Suprapubic skin (tissue), 4 donors: ENCODE measurements around the gene ADGRD1.

Experiments
- EP300 ChIP-seq: sonication (generic); formaldehyde crosslinking; IDR thresholded peaks from one replicate; pipeline ENCODE4 v1.6.1; 2017; ENCODE audit warnings: antibody characterized with exemption
- POLR2A ChIP-seq, 2 donors: fragments of 450-650 bp; IDR thresholded peaks; one replicate each; pipeline ENCODE4 v1.6.1; 2017; ENCODE audit warnings: antibody characterized with exemption in 2 of 2, mild to moderate bottlenecking in 2 of 2, moderate library complexity in 2 of 2
- POLR2AphosphoS5 ChIP-seq, 3 donors: sonication (generic); formaldehyde crosslinking; IDR thresholded peaks; one replicate each; pipeline ENCODE4 v1.6.1; 2017; ENCODE audit warnings: antibody characterized with exemption in 3 of 3
- TF ChIP-seq, protein P1 (sequence below), 2 donors: fragments of 200-600 bp in 1 of 2; fragments of 450-650 bp in 1 of 2; sonication (generic) in 1 of 2; IDR thresholded peaks; one replicate each; pipeline ENCODE4 v1.5.1; 2016 to 2019; ENCODE audit warnings: antibody characterized with exemption in 2 of 2, mild to moderate bottlenecking in 1 of 2, moderate library complexity in 1 of 2

GRCh38 chr12:131053567-131053966 lies 99.9 kb downstream of the ADGRD1 start:
- TF ChIP-seq POLR2A (IDR thresholded peaks at IDR 0.05) (no peak), EP300 (no peak), POLR2AphosphoS5 (IDR thresholded peaks at IDR 0.05) (no peak)
- TF ChIP-seq, protein P1, sequence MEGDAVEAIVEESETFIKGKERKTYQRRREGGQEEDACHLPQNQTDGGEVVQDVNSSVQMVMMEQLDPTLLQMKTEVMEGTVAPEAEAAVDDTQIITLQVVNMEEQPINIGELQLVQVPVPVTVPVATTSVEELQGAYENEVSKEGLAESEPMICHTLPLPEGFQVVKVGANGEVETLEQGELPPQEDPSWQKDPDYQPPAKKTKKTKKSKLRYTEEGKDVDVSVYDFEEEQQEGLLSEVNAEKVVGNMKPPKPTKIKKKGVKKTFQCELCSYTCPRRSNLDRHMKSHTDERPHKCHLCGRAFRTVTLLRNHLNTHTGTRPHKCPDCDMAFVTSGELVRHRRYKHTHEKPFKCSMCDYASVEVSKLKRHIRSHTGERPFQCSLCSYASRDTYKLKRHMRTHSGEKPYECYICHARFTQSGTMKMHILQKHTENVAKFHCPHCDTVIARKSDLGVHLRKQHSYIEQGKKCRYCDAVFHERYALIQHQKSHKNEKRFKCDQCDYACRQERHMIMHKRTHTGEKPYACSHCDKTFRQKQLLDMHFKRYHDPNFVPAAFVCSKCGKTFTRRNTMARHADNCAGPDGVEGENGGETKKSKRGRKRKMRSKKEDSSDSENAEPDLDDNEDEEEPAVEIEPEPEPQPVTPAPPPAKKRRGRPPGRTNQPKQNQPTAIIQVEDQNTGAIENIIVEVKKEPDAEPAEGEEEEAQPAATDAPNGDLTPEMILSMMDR (IDR thresholded peaks at IDR 0.05) = no peak
